Upper lobe of left lung (tissue), 4 donors: Measurements from ENCODE around the gene TST.

Experiments
- EP300 ChIP-seq, 4 donors: sonication (generic); formaldehyde crosslinking; IDR thresholded peaks; one replicate each; pipeline ENCODE4 v1.5.1; 2017; ENCODE audit warnings: antibody characterized with exemption in 4 of 4, control low read depth in 2 of 4
- POLR2A ChIP-seq, 4 donors: fragments of 450-650 bp; IDR thresholded peaks; one replicate each; pipeline ENCODE4 v1.5.1; 2016 to 2017; ENCODE audit warnings: antibody characterized with exemption in 4 of 4, mild to moderate bottlenecking in 2 of 4
- POLR2AphosphoS5 ChIP-seq, 2 donors: sonication (generic); formaldehyde crosslinking; IDR thresholded peaks; one replicate each; pipeline ENCODE4 v1.5.1; 2017; ENCODE audit warnings: antibody characterized with exemption in 2 of 2
- TF ChIP-seq, protein P1 (sequence below), 6 experiments: fragments of 450-650 bp in 4 of 6; fragments of 200-600 bp in 2 of 6; sonication (generic) in 2 of 6; IDR thresholded peaks; one replicate each; pipeline ENCODE4 v1.5.1; 2016 to 2019; ENCODE audit warnings: antibody characterized with exemption in 6 of 6

DNA sequence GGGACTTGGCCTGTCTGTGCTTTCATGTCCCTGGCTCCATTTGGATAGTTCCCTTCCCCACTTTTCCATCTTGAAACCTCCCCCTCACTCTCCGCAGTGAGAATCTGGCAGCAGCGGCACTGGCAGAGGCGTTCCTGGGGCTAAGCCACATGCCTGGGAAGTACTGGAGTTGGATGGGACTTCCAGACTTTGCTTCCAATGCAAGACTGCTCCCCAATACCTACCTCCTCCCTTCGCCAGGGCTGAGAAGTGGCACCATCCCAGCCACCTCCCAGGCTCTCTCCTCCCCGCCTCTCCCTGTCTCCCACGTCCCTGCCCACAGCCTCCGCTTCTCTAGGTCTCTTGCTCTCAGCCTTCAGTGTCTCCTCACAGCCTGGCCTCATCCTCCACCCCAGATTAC, 16.6 kb downstream of the TST start:
- TF ChIP-seq, protein P1, sequence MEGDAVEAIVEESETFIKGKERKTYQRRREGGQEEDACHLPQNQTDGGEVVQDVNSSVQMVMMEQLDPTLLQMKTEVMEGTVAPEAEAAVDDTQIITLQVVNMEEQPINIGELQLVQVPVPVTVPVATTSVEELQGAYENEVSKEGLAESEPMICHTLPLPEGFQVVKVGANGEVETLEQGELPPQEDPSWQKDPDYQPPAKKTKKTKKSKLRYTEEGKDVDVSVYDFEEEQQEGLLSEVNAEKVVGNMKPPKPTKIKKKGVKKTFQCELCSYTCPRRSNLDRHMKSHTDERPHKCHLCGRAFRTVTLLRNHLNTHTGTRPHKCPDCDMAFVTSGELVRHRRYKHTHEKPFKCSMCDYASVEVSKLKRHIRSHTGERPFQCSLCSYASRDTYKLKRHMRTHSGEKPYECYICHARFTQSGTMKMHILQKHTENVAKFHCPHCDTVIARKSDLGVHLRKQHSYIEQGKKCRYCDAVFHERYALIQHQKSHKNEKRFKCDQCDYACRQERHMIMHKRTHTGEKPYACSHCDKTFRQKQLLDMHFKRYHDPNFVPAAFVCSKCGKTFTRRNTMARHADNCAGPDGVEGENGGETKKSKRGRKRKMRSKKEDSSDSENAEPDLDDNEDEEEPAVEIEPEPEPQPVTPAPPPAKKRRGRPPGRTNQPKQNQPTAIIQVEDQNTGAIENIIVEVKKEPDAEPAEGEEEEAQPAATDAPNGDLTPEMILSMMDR (IDR thresholded peaks at IDR 0.05) = no peak
- TF ChIP-seq POLR2A (IDR thresholded peaks at IDR 0.05) (no peak), EP300 (IDR thresholded peaks at IDR 0.05) (no peak), POLR2AphosphoS5 (IDR thresholded peaks at IDR 0.05) (no peak)
